Esophagus muscularis mucosa (tissue), 4 donors: Measurements from ENCODE around the gene SFMBT1.

Source experiments
- CTCF ChIP-seq, 3 experiments: fragments of 200-600 bp in 2 of 3; fragments of 450-650 bp in 1 of 3; sonication (generic) in 2 of 3; IDR thresholded peaks; one replicate each; pipeline ENCODE4 v1.5.1; 2017 to 2019; ENCODE audit warnings: antibody characterized with exemption in 3 of 3, mild to moderate bottlenecking in 2 of 3, moderate library complexity in 1 of 3
- EP300 ChIP-seq: sonication (generic); formaldehyde crosslinking; IDR thresholded peaks from one replicate; pipeline ENCODE4 v1.6.1; 2017; ENCODE audit warnings: antibody characterized with exemption
- POLR2A ChIP-seq: fragments of 450-650 bp; IDR thresholded peaks from one replicate; pipeline ENCODE4 v1.6.1; 2017; ENCODE audit warnings: antibody characterized with exemption, moderate library complexity, mild to moderate bottlenecking, low read depth
- POLR2AphosphoS5 ChIP-seq, 2 donors: sonication (generic); formaldehyde crosslinking; IDR thresholded peaks; one replicate each; pipeline ENCODE4 v1.6.1; 2017; ENCODE audit warnings: antibody characterized with exemption in 2 of 2

GRCh38 chr3:53074761-53075742 is 29.2 kb upstream of the SFMBT1 start:
- TF ChIP-seq CTCF (IDR thresholded peaks at IDR 0.05) (no peak), POLR2A (no peak), POLR2AphosphoS5 (IDR thresholded peaks at IDR 0.05) (no peak), EP300 (no peak)
